CD4-positive, CD25-positive, alpha-beta regulatory T cell (primary cell): ENCODE data around the gene ENDOV. TPM values are rescaled to one million over a fixed set of nuclear protein-coding genes. Genes with fewer than 3 reads are reported as not detected.
"Not testable (repeated sequence)": the region's sequence is repeated elsewhere in the genome, so short reads cannot be mapped to it uniquely, and the experiment has no call there.

Experiments
- ATAC-seq, 2 donors: fragments of 150-1000 bp; cut with Tn5 transposase; one replicate each; pipeline ENCODE4 v1.10.0; 2021; ENCODE audit warnings: low read depth in 2 of 2, moderate number of reproducible peaks in 2 of 2, moderate library complexity in 1 of 2
- DNase-seq, 3 donors: peaks; one replicate each; pipeline versions ENCODE4 v3.0.0 to v3.0.0-alpha.2; 2012 to 2022; ENCODE audit warnings: mixed read lengths in 1 of 3
- H3K27ac ChIP-seq: one replicate; pipeline ENCODE4 v1.7.0; 2013; ENCODE audit warnings: mild to moderate bottlenecking, low read length; ENCODE audit not compliant: insufficient read depth, poor library complexity, severe bottlenecking
- H3K27me3 ChIP-seq: one replicate; pipeline ENCODE4 v1.7.0; 2013; ENCODE audit warnings: low read length; ENCODE audit not compliant: control insufficient read depth, insufficient read depth
- H3K36me3 ChIP-seq: one replicate; pipeline ENCODE4 v1.7.0; 2013; ENCODE audit warnings: mild to moderate bottlenecking, low read length, moderate library complexity; ENCODE audit not compliant: control insufficient read depth, insufficient read depth
- H3K4me1 ChIP-seq: 2 replicates; pipeline ENCODE4 v1.7.0; 2013; ENCODE audit warnings: mild to moderate bottlenecking, low read length; ENCODE audit not compliant: insufficient read depth, control insufficient read depth, poor library complexity, severe bottlenecking
- H3K4me3 ChIP-seq: one replicate; pipeline ENCODE4 v1.7.0; 2013; ENCODE audit warnings: low read depth, mild to moderate bottlenecking, low read length, moderate library complexity
- H3K9me3 ChIP-seq, 2 experiments: 1 replicate in 1 of 2; 2 replicates in 1 of 2; pipeline ENCODE4 v1.7.0; 2013; ENCODE audit warnings: low read length in 2 of 2, mild to moderate bottlenecking in 1 of 2, moderate library complexity in 1 of 2; ENCODE audit not compliant: control insufficient read depth in 2 of 2
- H3K27ac Mint-ChIP-seq, 3 donors: one replicate each; pipeline ENCODE4 v1.8.0; 2020 to 2022; ENCODE audit warnings: mild to moderate bottlenecking in 3 of 3, mixed read lengths in 3 of 3, moderate library complexity in 2 of 3
- H3K27me3 Mint-ChIP-seq: one replicate; pipeline ENCODE4 v1.8.0; 2022; ENCODE audit warnings: mild to moderate bottlenecking, mixed read lengths
- H3K36me3 Mint-ChIP-seq: one replicate; pipeline ENCODE4 v1.8.0; 2020; ENCODE audit warnings: mixed read lengths
- H3K4me1 Mint-ChIP-seq, 4 donors: one replicate each; pipeline ENCODE4 v1.8.0; 2020 to 2022; ENCODE audit warnings: mixed read lengths in 4 of 4, mild to moderate bottlenecking in 1 of 4
- H3K4me3 Mint-ChIP-seq, 4 donors: one replicate each; pipeline ENCODE4 v1.8.0; 2020 to 2022; ENCODE audit warnings: mild to moderate bottlenecking in 4 of 4, mixed read lengths in 4 of 4, moderate library complexity in 3 of 4
- H3K9me3 Mint-ChIP-seq, 7 donors: one replicate each; pipeline ENCODE4 v1.8.0; 2020 to 2022; ENCODE audit warnings: mixed read lengths in 7 of 7, mild to moderate bottlenecking in 3 of 7, moderate library complexity in 2 of 7
- polyA plus RNA-seq, 4 donors: library from polyadenylated mRNA; unstranded; fragments of 300-500 nt; fragmentation: Illumina TruSeq; gene quantifications; one replicate each; pipeline ENCODE4 v1.2.3, GENCODE V29; 2021
- total RNA-seq: library from RNA; stranded (reverse); gene quantifications from one replicate; pipeline ENCODE4 v1.2.3, GENCODE V29; 2022

Gene ENDOV
- total and polyA plus RNA-seq, 5 donors from 2014 or later = 6.7 to 13.1 (median 8.1) TPM

- DNase-seq = peak in 1 of 3 donors; percentile 32
- ATAC-seq = no peak
- no peak overlapping the region for H3K4me3 Mint-ChIP-seq
- Histone ChIP-seq H3K4me3 (no peak overlapping the region), H3K4me1 (no peaks in the 10 kb centered on the region), H3K27ac (no peak overlapping the region), H3K9me3 (no peaks in the 10 kb centered on the region), H3K27me3 (no peaks in the 10 kb centered on the region), H3K36me3 (peaks cover 35% of the 10 kb centered on the region)
- H3K27ac Mint-ChIP-seq = peak overlapping the region in 1 of 3 donors; percentile 25
- H3K9me3 Mint-ChIP-seq = peaks cover 0 to 2% (median 0%) of the 10 kb centered on the region in 7 donors
- H3K27me3 Mint-ChIP-seq = no peaks in the 10 kb centered on the region
- peaks cover 15% of the 10 kb centered on the region for H3K36me3 Mint-ChIP-seq
- H3K4me1 Mint-ChIP-seq = peaks cover 0 to 7% (median under 1%) of the 10 kb centered on the region in 4 donors
Observed at GRCh38 chr17:80397034-80397387, 18.0 kb upstream of the ENDOV start.

DNA sequence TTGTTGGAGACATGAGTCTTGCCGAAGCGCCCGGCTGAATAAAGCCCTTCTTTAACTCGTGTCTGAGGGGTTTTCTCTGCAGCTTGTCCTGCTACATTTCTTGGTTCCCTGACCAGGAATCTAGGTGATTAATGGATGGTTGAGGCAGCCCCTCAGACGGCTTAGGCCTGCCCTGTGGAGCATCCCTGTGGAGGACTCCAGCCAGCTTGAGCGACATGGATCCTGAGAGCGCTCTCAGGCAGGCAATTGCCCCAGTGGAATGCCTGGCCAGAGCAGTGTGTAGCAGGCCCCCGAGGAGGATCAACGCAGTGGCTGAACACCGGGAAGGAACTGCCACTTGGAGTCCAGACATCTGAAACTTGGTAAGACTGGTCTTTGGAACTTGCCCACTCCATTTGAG, 17.3 kb upstream of the ENDOV start:
- peaks cover 12% of the 10 kb centered on the region for H3K36me3 Mint-ChIP-seq
- H3K36me3 ChIP-seq = peaks cover 30% of the 10 kb centered on the region
- DNase-seq (no peak), ATAC-seq (no peak)
- H3K4me1 ChIP-seq = no peaks in the 10 kb centered on the region
- H3K27me3 ChIP-seq = no peaks in the 10 kb centered on the region
- peak overlapping the region in 2 of 3 donors; percentile 26 to 62 for H3K27ac Mint-ChIP-seq
- peaks cover 0 to 7% (median 0%) of the 10 kb centered on the region in 4 donors for H3K4me1 Mint-ChIP-seq
- H3K9me3 ChIP-seq = no peaks in the 10 kb centered on the region
- no peaks in the 10 kb centered on the region for H3K27me3 Mint-ChIP-seq
- no peak overlapping the region for H3K27ac ChIP-seq
- H3K9me3 Mint-ChIP-seq = peaks cover 0 to 2% (median 0%) of the 10 kb centered on the region in 7 donors
- no peak overlapping the region for H3K4me3 ChIP-seq
- H3K4me3 Mint-ChIP-seq = no peak overlapping the region

GRCh38 chr17:80401086-80401485, 13.9 kb upstream of the ENDOV start:
- H3K4me1 Mint-ChIP-seq, H3K4me1 ChIP-seq, H3K27me3 Mint-ChIP-seq, H3K27ac Mint-ChIP-seq, H3K27me3 ChIP-seq, H3K4me3 ChIP-seq, H3K9me3 Mint-ChIP-seq, H3K9me3 ChIP-seq, H3K27ac ChIP-seq, H3K36me3 Mint-ChIP-seq, ATAC-seq, DNase-seq, H3K36me3 ChIP-seq, H3K4me3 Mint-ChIP-seq: not testable (repeated sequence)

GRCh38 chr17:80402102-80402501, 12.9 kb upstream of the ENDOV start:
- H3K4me1 Mint-ChIP-seq, H3K4me3 Mint-ChIP-seq, H3K9me3 Mint-ChIP-seq, H3K36me3 Mint-ChIP-seq, ATAC-seq, H3K36me3 ChIP-seq, H3K27me3 ChIP-seq, DNase-seq, H3K4me3 ChIP-seq, H3K27ac ChIP-seq, H3K9me3 ChIP-seq, H3K27me3 Mint-ChIP-seq, H3K4me1 ChIP-seq, H3K27ac Mint-ChIP-seq: not testable (repeated sequence)

DNA sequence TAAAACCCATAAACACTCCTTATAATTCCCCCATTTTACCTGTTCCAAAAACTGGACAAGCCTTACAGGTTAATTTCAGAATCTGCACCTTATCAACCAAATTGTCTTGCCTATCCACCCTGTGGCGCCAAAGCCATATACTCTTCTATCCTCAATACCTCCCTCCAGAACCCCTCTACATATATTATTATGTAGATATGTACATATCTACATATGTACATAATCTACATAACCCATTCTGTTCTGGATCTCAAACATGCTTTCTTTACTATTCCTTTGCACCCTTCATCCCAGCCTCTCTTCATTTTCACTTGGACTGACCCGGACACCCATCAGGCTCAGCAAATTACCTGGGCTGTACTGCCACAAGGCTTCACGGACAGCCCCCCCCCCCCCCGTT, 12.0 kb upstream of the ENDOV start:
- Mint-ChIP-seq H3K36me3 (no peaks in the 10 kb centered on the region), H3K4me1 (no peaks in the 10 kb centered on the region), H3K27ac (no peak overlapping the region), H3K9me3 (no peaks in the 10 kb centered on the region), H3K4me3 (no peak overlapping the region), H3K27me3 (no peaks in the 10 kb centered on the region)
- DNase-seq (no peak), ATAC-seq (no peak)
- H3K4me1 ChIP-seq = no peaks in the 10 kb centered on the region
- H3K4me3 ChIP-seq = no peak overlapping the region
- H3K36me3 ChIP-seq = no peaks in the 10 kb centered on the region
- peaks cover 4% of the 10 kb centered on the region for H3K27me3 ChIP-seq
- H3K27ac ChIP-seq = no peak overlapping the region
- no peaks in the 10 kb centered on the region for H3K9me3 ChIP-seq

DNA sequence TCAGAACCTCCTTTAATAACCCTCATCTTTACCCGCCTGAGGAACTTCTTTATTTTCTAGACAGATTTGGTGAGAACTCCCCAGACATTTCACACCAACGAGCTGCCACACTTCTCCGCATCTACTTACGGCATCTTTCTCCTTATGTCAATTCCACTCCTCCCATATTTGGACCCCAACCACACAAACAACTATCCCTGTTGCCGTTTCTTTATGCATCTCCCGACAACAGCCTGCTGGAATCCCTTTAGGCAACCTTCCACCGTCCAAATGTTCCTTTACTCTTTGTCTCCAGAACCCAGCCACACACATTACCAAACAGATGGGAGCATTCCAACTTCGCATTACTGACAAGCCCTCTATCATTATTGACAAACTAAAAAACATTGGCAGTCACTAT, 8.8 kb upstream of the ENDOV start:
- Mint-ChIP-seq H3K4me1 (no peaks in the 10 kb centered on the region), H3K27me3 (peaks cover 20% of the 10 kb centered on the region), H3K36me3 (no peaks in the 10 kb centered on the region), H3K27ac (no peak overlapping the region), H3K4me3 (no peak overlapping the region), H3K9me3 (no peaks in the 10 kb centered on the region)
- H3K4me3 ChIP-seq = no peak overlapping the region
- no peaks in the 10 kb centered on the region for H3K4me1 ChIP-seq
- H3K27me3 ChIP-seq = peaks cover 4% of the 10 kb centered on the region
- no peak for DNase-seq
- ATAC-seq = no peak
- H3K36me3 ChIP-seq = no peaks in the 10 kb centered on the region
- no peak overlapping the region for H3K27ac ChIP-seq
- H3K9me3 ChIP-seq = no peaks in the 10 kb centered on the region

GRCh38 chr17:80407917-80408316, 7.0 kb upstream of the ENDOV start:
- not testable (repeated sequence) for H3K4me1 Mint-ChIP-seq, H3K27ac Mint-ChIP-seq, H3K27ac ChIP-seq, H3K36me3 ChIP-seq, H3K4me3 Mint-ChIP-seq, H3K4me1 ChIP-seq, H3K9me3 ChIP-seq, DNase-seq, H3K9me3 Mint-ChIP-seq, ATAC-seq, H3K4me3 ChIP-seq, H3K27me3 ChIP-seq, H3K36me3 Mint-ChIP-seq
- peaks cover 35% of the 10 kb centered on the region for H3K27me3 Mint-ChIP-seq

DNA sequence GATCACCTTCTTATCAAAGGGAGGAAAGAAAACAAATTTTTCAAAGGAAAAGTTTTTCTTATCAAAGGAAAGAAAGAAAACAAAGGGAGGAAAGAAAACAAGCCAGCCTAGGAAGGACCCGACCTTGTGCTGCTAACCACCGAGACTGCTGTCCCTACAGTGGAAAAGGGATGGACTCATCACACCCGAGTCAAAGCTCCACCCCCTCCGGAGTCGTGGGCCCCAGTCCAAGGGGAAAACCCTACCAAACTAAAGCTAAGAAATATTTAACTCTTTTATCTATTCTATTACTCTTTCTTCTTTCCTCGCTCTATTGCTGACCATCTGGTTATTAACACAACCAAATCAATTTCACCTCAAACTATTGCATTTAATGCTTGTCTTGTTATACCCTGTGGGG, 6.1 kb upstream of the ENDOV start:
- Histone ChIP-seq H3K36me3 (no peaks in the 10 kb centered on the region), H3K27me3 (peaks cover 8% of the 10 kb centered on the region), H3K27ac (no peak overlapping the region), H3K9me3 (no peaks in the 10 kb centered on the region), H3K4me1 (no peaks in the 10 kb centered on the region), H3K4me3 (no peak overlapping the region)
- peaks cover 42% of the 10 kb centered on the region for H3K27me3 Mint-ChIP-seq
- DNase-seq (no peak), ATAC-seq (no peak)
- no peak overlapping the region for H3K27ac Mint-ChIP-seq
- no peaks in the 10 kb centered on the region for H3K36me3 Mint-ChIP-seq
- no peak overlapping the region for H3K4me3 Mint-ChIP-seq
- peaks cover 0 to under 1% (median 0%) of the 10 kb centered on the region in 4 donors for H3K4me1 Mint-ChIP-seq
- H3K9me3 Mint-ChIP-seq = no peaks in the 10 kb centered on the region
